ENCODE measurements around the gene EIF4G3.

- TF ChIP-seq POLR2A (IDR thresholded peaks at IDR 0.05; ENCODE audit: low read depth, low read length) (no peak), TAF1 (IDR thresholded peaks at IDR 0.05; ENCODE audit: borderline replicate concordance, low read depth, low read length) (no peak), POLR2AphosphoS5 (IDR thresholded peaks at IDR 0.05; ENCODE audit: low read depth, low read length) (no peak)
These were observed 11.6 kb downstream of the EIF4G3 start for GRCh38 chr1:21165076-21165475.
